ENCODE results near the gene EFNB1. TPM values are rescaled to one million over a fixed set of nuclear protein-coding genes. Genes with fewer than 3 reads are reported as not detected.

EFNB1 gene
- total RNA-seq, 6 experiments from 2014 or later, result 6.1 to 17.4 (median 10.4) TPM

- no peak for ATAC-seq
- no peaks in the 10 kb centered on the region for H3K9me3 ChIP-seq
- intact Hi-C loops (cut with DNase I), result loop anchor here in 1 of 2 donors (10.0 kb wide), 1 partner anchor 229 kb away; no protein-coding TSS in a partner anchor
These were observed 6.6 kb downstream of the EFNB1 start for GRCh38 chrX:68835468-68835867.

GRCh38 chrX:68837119-68837518, 8.3 kb downstream of the EFNB1 start:
- Histone ChIP-seq H3K27me3 (no peaks in the 10 kb centered on the region), H3K4me3 (no peak overlapping the region), H3K4me1 (peaks cover 0 to 9% (median 3%) of the 10 kb centered on the region in 4 donors), H3K9me3 (no peaks in the 10 kb centered on the region), H3K27ac (no peak overlapping the region), H3K36me3 (no peaks in the 10 kb centered on the region)
- 53% methylated on average over 2 of the region's 3 CpGs for WGBS (ENCODE audit: insufficient coverage, low coverage, low lambda C conversion rate, missing lambda C conversion rate)
- TF ChIP-seq POLR2A (IDR thresholded peaks at IDR 0.05) (no peak), CTCF (IDR thresholded peaks at IDR 0.05) (no peak)
- DNase-seq, result no peak
- intact Hi-C loops (cut with DNase I), result loop anchor here in 1 of 2 donors (10.0 kb wide), 1 partner anchor 228 kb away; no protein-coding TSS in a partner anchor
- ATAC-seq, result no peak

More at GRCh38 chrX:68835468-68835867, 6.6 kb downstream of the EFNB1 start:
- no peaks in the 10 kb centered on the region for H3K27me3 ChIP-seq
- H3K4me1 ChIP-seq, result no peaks in the 10 kb centered on the region
- no peak overlapping the region for H3K27ac ChIP-seq
- no peaks in the 10 kb centered on the region for H3K36me3 ChIP-seq
- peak in 1 of 3 donors; percentile 18 for DNase-seq
- 84% methylated on average over 5 of the region's 5 CpGs for WGBS (ENCODE audit: insufficient coverage, low coverage, low lambda C conversion rate, missing lambda C conversion rate)
- TF ChIP-seq CTCF (IDR thresholded peaks at IDR 0.05) (no peak), POLR2A (IDR thresholded peaks at IDR 0.05) (no peak)
- H3K4me3 ChIP-seq, result no peak overlapping the region

- TF ChIP-seq POLR2A (IDR thresholded peaks at IDR 0.05) (no peak), CTCF (IDR thresholded peaks at IDR 0.05) (no peak)
- Histone ChIP-seq H3K27ac (no peak overlapping the region), H3K4me3 (no peak overlapping the region), H3K27me3 (no peaks in the 10 kb centered on the region), H3K9me3 (no peaks in the 10 kb centered on the region), H3K36me3 (no peaks in the 10 kb centered on the region), H3K4me1 (peaks cover 0 to 23% (median 6%) of the 10 kb centered on the region in 4 donors)
- intact Hi-C loops (cut with DNase I), result loop anchor here in 1 of 2 donors (10.0 kb wide), 1 partner anchor 226 kb away; no protein-coding TSS in a partner anchor
- WGBS (ENCODE audit: insufficient coverage, low coverage, low lambda C conversion rate, missing lambda C conversion rate), result 87% methylated on average over 3 of the region's 8 CpGs
- no peak for ATAC-seq
- DNase-seq, result no peak
These were observed 9.7 kb downstream of the EFNB1 start for GRCh38 chrX:68838571-68838910.

GRCh38 chrX:68839771-68840170, 10.9 kb downstream of the EFNB1 start:
- TF ChIP-seq CTCF (IDR thresholded peaks at IDR 0.05), result no peak
- TF ChIP-seq POLR2A (IDR thresholded peaks at IDR 0.05), result no peak
- Histone ChIP-seq H3K27me3 (no peaks in the 10 kb centered on the region), H3K36me3 (no peaks in the 10 kb centered on the region), H3K27ac (no peak overlapping the region), H3K4me1 (peaks cover 0 to 24% (median 6%) of the 10 kb centered on the region in 4 donors), H3K4me3 (no peak overlapping the region), H3K9me3 (no peaks in the 10 kb centered on the region)
- intact Hi-C loops (cut with DNase I), result loop anchor here in 1 of 2 donors (10.0 kb wide), 1 partner anchor 225 kb away; no protein-coding TSS in a partner anchor
- DNase-seq (no peak), ATAC-seq (no peak)
- WGBS (ENCODE audit: insufficient coverage, low coverage, low lambda C conversion rate, missing lambda C conversion rate), result 44% methylated on average over 3 of the region's 4 CpGs
